Measurements from ENCODE around the gene SMDT1.

The SMDT1 gene, protein sequence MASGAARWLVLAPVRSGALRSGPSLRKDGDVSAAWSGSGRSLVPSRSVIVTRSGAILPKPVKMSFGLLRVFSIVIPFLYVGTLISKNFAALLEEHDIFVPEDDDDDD

DNA sequence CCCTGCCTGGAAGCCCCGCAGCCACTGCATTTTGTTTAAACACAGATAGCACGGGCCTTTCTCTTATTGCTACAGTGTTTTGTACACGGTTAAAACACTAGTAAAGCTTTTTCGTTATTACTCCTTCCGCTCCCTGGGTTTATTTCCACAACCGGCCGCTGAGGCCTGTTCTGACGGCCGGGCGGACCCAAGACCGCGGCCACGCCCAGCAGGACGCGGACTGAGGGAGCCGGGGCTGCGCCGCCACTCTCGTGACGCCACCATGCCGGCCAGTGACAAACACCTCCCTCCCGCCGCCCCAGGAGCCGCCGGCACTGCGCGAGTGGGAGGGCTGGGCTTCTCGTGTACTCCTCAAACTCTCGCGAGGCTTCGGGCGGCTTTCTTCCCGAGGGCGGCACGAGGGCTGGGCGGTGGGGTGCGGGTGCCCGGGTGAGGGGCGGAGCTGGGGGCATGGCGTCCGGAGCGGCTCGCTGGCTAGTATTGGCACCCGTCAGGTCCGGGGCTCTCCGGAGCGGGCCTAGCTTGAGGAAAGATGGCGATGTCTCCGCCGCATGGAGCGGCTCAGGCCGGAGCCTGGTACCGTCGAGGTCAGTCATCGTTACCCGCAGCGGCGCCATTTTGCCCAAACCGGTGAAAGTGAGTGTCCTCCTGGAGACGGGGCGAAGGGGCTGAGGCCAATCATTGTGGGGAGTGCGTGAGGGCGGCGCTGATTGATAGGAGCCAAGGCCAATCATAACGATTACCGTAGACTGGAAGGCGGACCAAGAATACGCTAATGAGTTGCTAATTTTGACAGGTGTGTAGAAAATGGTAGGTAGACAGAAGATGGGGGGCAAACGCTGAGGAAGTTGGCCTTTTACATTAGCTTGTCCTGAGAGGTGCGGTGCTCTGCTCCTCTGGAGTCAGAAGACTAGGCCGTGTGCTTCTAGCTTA lies at the start of gene SMDT1:
Gene SMDT1, plus strand, starts transcription at position 382 of the 933 bp plus-strand sequence. Its CDS starts 69 bp downstream, at position 451.
- DNase-seq (ENCODE audit: low spot score): peak; percentile 99

DNA sequence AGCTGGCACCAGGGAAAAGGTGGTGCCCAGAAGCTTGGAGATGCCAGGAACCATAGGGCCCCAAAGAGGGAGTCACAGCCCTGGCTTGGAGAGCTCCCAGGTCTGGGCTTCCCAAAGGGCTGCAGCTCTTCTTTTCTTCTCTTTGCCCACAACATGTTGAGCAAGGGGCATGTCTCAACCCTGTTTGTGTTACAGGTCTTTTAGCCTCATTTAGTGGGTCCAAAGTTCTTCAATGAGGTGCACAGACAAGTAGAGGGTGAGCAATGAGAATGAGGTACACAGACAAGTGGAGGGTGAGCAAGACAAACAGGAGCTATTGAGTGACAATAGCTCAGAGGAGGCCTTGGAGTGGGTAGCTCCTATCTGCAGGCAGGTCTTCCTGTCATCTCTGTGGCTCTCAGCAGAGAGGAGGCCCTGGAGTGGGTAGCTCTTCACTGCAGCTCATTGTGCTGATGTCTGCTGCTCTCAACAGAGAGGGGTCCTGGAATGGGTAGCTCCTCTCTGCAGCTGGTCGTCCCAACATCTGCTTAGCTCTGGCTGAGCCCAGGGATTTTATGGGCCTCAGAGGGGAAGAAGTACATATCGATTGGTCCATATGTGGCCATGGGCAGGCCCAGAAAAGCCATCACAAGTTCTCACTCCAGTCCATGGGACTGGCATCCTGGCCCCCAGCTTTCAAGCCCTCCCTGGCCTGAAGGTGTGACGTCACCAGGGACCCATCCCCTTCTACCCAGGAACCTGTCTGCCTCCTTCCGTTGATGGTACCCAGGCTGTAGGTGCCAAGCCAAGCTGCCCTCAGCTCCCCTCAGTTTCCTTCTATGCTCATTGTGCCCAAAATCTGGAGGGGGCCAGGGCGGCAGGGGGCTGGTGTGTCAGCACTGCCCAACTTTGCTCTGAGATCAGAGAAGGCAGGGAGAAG lies 46.0 kb upstream of the SMDT1 start:
- DNase-seq (ENCODE audit: low spot score): no peak

DNA sequence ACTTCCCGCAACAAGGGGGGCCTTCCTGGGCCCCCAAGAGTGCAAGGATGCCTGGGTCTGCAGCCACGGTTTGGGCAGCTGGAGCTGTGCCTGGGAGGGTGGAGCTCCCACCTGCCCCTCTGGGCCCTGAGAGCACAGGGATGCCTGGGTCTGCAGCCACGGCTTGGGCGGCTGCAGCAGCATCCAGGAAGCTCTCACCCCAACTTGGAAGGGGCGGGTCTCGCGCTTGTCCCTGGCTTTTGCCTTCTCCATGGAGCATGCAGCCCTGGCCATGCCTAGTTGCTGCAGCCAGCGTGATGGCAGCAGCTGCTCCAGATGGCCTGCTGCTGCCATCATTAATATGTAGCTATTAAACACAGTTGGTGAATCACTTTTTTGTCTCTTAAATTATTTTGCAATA lies 44.2 kb upstream of the SMDT1 start:
- no peak for DNase-seq (ENCODE audit: low spot score)

DNA sequence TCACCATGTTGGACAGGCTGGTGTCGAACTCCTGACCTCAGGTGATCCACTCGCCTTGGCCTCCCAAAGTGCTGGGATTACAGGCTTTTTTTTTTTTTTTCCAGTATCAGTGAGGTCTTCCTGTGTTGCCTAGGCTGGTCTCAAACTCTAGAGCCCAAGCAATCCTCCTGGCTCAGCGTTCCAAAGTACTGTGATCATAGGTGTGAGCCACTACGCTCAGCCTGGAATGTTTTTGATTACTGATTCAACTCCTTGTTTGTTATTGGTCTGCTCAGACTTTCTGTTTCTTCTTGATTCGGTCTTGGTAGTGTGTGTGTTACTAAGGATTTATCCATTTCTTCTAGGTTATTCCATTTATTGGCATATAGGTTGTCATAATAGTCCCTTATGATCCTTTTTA lies 40.2 kb upstream of the SMDT1 start:
- no peak for DNase-seq (ENCODE audit: low spot score)

DNA sequence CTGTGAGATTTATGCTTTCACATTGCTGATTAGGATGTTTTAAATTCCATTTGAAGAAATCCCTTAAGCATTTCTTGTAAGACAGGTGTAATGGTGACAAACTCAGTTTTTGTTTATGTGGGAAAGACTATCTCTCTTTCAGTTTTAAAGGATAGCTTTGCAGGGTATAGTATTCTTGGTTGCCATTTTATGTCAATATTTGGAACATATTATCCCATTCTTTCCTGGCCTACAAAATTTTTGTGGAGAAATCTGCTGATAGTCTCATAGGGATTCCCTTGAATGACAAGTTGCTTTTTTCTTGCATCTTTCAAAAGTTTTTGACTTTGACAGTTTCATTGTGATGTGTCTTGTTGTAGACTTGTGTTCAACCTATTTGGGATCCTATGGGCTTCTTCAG lies 37.7 kb upstream of the SMDT1 start:
- no peak for DNase-seq (ENCODE audit: low spot score)

DNA sequence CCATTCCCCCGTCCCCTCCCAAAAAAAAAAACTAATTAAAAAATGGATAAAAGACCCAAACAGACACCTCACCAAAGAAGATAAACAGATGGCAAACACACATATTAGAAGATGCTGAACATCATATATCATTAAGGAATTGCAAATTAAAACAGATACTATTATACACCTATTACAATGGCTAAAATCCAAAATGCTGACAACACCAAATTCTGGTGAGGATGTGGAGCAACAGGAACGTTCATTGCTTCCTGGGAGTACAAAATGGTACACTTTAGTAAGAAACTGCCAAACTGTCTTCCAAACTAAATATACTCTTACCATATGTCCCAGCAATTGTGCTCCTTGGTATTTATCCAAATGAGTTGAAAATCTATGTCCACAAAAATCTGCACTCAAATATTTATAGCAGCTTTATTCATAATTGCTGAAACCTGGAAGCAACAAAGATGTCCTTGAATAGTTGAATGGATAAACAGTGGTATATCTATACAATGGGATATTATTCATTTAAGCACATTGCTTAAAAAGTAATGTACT lies 28.8 kb upstream of the SMDT1 start:
- DNase-seq (ENCODE audit: low spot score): no peak

DNA sequence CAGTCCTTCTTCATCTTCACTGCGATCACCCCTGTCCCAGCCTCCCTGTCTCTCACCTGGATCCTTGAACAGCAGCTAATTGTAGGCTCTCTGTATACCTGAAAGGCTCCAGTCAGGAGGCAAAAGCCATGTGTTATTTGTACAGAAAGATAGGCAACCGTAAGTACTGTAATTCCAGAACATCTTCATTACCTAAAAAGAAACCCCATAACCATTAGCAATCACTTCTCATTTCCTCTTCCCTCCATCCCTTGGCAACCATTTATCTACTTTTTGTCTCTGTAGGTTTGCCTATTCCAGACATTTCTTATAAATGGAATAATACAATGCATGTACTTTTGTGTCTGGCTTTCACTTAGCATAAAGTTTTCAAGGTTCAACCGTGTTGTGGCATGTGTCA lies 26.7 kb upstream of the SMDT1 start:
- no peak for DNase-seq (ENCODE audit: low spot score)

DNA sequence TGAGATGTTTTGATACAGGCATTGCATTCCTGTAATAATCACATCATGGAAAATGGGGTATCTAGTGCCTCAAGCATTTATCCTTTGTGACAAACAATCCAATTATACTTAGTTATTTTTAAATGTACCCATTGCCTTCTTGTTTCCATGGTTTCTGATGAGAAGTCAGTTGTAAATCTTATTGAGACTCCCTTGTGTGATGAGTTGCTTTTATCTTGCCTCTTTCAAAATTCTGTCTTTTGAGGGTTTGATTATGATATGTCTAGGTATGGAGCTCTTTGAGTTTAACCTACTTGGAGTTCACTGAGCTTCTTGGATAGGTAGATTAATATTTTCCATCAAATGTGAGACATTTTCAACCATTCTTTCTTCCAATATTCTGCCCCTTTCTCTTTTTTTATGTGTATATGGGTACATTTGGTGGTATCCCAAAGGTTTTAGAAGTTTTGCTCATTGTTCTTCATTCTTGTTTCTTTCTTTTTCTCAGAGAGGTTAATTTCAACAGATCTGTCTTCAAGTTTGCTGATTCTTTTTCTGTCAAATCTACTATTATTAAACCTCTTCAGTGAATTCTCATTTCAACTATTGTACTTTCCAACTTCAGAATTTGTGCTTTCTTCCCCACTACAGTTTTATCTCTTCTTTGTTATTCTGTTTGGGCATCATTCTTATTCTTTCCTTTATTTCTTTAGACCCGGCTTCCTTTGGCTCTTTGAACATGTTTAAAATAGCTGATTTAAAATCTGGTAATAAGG lies 22.6 kb upstream of the SMDT1 start:
- DNase-seq (ENCODE audit: low spot score): no peak

DNA sequence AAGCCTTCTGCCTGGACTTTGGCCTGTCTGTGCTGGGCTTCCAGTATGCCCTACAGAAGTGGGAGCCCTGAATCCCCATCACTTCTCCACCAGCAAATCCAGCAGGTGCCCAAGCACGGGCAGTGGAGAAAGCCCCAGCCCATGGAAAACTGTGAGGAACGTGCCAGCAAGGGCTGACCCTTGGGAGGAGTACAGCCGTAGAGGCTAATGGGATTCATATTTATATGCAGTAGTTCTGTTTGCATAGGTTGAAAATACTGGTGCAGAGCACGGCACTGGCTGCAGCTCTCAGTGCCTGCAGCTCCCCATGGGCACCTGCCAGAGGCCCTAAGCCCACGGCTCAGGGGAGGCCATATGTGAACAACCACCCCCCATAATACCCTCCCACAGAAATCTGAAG lies 19.0 kb upstream of the SMDT1 start:
- no peak for DNase-seq (ENCODE audit: low spot score)

DNA sequence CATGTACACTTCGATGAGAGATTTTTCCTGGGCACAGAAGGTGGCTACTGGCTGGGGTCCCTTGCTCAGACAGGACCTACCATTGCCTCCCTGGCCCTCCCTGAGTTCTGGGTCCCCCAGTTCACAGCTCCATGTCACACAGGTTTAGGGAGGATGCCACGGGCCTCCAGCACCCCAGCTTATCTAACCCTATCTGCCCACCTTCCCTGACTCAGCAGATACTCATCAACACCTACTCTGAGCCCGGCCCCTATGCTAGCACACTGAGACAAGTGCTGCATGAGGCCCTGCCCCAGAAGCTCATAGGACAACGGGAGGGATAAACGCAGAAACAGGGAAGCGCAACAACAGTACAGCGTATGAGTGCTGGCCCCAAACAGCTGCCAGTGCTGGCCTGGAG lies 18.5 kb upstream of the SMDT1 start:
- DNase-seq (ENCODE audit: low spot score): no peak

DNA sequence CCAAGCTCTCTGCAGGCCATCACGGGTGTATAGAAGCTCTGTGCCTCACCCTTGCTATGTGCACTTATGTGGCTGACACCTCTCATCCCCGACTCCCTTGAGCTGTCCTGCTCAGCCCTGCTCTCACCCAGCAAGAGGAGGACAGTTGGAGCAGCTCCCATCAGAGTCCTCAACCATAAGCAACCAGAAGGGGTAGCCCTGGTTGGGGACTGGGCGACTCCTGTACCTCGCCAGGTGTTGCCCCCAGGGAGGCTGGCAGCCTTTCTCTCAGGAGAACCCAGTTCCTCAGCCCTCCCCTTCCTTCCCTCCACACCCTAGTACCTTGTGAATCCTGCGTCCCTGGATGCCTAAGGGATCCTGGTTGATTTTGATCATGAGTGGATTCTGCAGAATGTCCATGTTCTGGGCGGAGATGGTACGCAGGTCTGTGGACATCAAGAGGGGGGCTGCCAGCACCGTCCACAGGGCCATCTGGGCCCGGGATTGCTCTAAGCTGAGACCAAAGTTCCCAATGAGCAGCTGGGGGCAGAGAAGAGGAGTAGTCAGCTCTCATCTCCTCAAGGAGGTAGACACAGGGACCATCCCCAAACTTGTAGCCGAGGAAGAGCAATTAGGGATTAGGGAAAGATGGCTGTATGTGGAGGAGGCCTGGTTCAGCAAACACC lies 16.9 kb upstream of the SMDT1 start:
- no peak for DNase-seq (ENCODE audit: low spot score)

DNA sequence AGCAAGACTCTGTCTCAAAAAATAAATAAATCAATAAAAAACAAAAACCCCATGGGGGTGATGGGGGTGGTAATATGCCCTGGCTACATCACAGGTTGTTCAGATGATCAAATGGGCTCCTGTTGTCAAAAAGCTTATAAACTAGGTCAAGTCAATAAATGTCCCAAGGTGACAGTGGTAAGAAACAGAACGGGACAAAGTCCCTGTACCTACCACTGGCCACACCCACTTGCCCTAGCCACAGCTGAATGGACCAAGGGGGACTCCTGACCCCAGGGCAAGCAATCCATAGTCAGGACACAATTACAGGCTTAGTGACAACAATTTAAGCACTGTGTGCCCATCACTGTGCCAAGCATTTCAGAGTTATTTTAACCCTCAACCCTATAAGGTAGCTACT lies 14.9 kb upstream of the SMDT1 start:
- DNase-seq (ENCODE audit: low spot score): peak; percentile 44

DNA sequence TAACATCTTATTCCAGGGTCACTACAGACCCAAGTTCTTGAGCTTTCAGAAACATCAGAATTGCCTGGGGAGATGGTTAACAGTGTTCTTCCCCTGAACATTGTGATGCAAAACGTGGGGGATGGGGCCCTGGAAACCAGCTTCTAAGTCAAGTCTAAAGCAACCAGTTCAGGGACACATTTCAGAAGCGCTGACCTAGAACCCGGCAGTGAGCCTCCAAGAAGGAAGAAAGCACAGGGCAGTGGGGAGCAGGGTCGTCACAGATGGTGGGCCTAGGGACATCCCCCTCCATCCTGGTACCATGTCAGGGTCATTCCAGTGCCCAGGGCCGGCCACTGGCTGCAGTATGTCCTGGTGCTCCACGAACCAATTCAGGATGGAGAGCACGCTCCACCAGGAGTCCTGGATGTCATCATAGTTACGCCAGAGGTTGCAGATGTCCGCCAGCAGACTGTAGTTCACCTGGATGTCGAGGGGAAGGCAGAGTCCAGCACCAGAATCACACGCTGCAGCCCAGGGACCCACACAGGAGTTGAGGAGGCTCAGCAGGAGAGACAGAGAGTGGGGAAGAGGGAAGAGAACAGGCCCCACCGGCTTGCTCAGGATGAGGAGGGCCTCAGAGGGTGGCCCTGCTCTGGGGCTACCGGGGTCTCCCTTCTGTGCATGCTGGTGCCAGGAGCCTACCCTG lies 13.9 kb upstream of the SMDT1 start:
- no peak for DNase-seq (ENCODE audit: low spot score)

DNA sequence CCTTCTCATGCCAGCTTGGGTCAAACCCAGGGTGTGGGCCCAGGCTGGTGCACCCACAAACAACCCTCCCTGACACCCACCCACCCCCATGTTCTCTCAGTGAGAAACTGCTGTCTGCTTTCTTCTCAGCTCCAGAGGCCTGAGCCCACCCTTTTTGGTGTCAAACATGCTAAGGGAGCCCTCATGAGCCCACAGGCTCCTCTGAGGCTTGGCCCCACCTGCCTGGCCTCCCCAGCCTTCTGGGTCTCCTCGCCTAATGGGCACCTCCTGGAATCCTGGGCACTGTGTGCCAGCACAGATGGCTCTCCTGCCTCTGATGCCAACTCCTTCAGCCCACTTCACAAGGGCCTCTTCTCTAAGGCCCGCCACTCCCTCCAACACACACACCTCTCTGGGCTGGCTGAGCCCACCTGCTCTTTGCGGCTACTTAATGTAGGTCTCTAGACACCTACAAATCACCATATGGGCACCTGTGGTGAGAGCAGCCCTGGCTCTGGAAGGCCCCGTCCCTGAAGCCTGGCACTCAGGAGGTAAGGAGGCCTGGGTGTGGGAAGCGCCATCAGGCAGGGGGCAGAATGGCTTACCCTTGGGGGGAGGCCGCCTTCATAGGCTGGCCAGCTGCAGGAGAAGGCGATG lies 13.3 kb upstream of the SMDT1 start:
- DNase-seq (ENCODE audit: low spot score): no peak

DNA sequence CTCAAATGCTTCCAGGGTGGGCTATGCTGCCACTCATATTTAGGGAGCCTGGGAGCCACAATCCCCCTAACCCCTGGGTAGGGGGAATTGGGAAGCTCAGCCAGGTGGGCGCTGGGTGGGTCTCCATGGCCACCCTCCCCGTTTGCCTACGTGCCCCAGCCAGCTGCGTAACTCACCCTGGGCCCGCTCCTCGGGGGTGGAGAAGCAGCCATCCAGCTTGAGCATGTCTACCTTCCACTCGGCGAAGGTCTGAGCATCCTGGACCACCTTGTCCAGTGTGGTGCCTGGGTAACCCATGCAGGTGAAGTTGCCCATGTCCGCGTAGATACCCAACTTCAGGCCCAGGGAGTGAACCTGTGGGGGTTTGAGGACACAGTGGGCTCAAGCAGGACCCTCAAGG lies 12.6 kb upstream of the SMDT1 start:
- no peak for DNase-seq (ENCODE audit: low spot score)

DNA sequence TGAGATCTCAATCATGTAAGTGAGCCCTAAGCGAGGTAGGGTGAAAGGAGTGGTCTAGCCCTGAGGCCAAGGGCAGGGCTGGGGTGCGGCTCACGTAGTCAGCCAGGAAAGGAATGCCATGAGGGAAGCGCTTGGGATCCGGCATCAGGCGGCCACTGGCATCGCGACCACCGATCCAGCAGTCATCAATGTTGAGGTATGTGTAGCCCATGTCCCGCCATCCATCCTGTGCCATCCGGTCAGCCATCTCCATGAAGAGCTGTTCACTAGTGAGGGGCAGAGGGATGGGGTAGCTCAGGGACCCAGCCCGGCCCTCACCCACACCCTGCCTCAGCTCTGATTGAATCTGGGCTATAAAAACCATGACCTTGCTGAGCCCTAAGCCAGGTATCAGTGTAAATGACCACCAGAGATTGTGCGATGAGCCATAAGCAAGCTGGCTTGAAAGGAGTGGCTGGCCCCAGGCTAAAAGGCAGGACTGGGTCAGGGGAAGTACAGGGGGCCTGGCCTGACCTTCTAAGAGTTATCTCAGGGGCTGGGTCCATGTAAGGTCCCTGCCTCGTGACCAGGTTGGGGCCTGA lies 11.7 kb upstream of the SMDT1 start:
- no peak for DNase-seq (ENCODE audit: low spot score)

DNA sequence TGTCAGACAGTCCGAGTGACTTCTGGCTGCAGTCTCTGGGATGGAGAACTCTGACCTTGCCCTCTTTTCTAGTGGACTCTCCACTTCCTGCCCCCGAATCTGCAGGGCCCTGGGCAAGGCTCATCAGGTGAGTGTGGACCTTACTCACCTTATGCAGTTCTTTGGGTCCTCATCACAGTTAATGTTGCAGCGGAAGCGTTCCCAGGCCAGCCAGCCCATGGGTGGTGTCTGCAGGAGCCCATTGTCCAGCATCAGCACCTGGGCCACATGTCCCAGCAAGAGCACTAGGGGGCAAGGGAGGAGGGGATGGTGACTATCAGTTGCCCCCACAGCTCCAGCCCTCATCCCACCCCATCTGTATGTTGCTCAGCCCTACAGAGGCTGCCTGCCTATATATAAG lies 11.2 kb upstream of the SMDT1 start:
- no peak for DNase-seq (ENCODE audit: low spot score)

DNA sequence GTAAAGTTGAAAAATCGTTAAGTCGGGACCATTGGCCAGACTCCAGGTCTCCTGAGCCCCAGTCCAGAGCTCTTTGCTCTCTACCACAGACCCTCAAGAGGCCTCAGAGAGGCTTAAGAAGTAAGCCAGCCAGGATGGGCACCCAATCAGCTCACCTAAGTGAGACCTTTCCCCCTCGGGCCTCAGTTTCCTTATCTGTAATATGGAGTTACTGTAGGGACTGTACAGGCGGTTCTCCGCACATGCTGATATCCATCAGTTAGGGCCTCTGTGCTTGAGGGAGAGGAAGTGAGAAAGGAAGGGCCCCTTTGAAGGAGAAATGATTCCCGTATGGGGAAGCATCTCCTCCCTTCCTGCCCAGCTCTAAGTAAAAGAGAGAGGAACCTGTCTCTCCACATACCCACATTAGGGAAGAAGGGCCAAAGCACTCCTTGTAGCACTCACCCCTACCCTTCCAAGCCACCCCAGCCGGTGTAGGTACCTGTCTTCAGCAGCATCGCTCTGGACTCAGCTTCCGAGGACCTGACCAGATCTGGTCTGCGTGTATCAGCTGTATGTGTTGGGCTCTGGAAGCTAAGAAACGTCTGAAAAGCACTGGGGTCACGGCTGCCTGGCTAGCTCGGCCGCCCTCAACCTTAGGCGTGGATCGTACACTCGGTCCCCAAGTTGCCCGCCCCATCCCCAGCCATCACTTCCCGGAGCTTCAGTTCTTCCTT lies 9.5 kb upstream of the SMDT1 start:
- no peak for DNase-seq (ENCODE audit: low spot score)
